GM12892 (cell line): ENCODE data around the gene SH2D3C.

Experiments
- POLR2A ChIP-seq: IDR thresholded peaks from 2 replicates; pipeline ENCODE4 v1.6.1; 2011; ENCODE audit warnings: low read depth, low read length, control low read depth
- POLR2AphosphoS5 ChIP-seq: IDR thresholded peaks from 2 replicates; pipeline ENCODE4 v1.6.1; 2011; ENCODE audit warnings: low read depth, low read length, control low read depth
- TAF1 ChIP-seq: IDR thresholded peaks from 2 replicates; pipeline ENCODE4 v1.6.1; 2011; ENCODE audit warnings: low read depth, mild to moderate bottlenecking, control low read depth, low read length, borderline replicate concordance

DNA sequence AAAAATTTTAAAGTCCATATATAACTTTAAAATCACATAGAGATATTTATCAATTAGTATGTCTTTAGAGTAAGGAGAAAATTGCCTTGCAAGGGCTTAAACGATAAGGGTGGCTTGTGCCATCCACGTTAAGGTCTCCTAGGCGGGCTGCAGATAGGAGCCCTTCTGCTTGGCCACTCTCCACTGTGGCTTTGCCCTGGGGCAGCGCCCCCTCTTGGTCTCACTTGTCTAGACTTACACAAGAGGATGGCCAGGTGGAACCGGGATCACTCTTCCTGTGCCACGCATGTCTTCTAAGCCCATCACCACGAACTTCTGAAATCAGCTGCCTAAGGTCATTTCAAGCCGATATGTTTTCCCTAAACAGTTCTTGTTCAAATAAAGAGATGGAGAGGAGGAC, 27.2 kb upstream of the SH2D3C start:
- TF ChIP-seq POLR2A, result no peak
- no peak for TF ChIP-seq POLR2AphosphoS5
- no peak for TF ChIP-seq TAF1
